HG03097 (cell line): ENCODE results near the gene CALML6.

Experiments used
- ATAC-seq: cut with Tn5 transposase; IDR thresholded peaks from one replicate; pipeline ENCODE4 v1.9.1; 2021; ENCODE audit not compliant: unreplicated experiment, low FRiP score

Gene CALML6

GRCh38 chr1:1891349-1892078 lies 23.5 kb upstream of the CALML6 start:
- ATAC-seq: no peak

GRCh38 chr1:1892079-1892762 lies 22.8 kb upstream of the CALML6 start:
- ATAC-seq: no peak

GRCh38 chr1:1892763-1893120 lies 22.3 kb upstream of the CALML6 start:
- ATAC-seq: no peak

GRCh38 chr1:1893291-1893985 lies 21.6 kb upstream of the CALML6 start:
- no peak for ATAC-seq

- ATAC-seq: no peak
These were observed 21.1 kb upstream of the CALML6 start for GRCh38 chr1:1893997-1894353.

- no peak for ATAC-seq
These were observed 20.6 kb upstream of the CALML6 start for GRCh38 chr1:1894354-1895059.

GRCh38 chr1:1895060-1895418 lies 20.0 kb upstream of the CALML6 start:
- no peak for ATAC-seq

- ATAC-seq: no peak
These were observed 19.4 kb upstream of the CALML6 start for GRCh38 chr1:1895456-1896336.

GRCh38 chr1:1898246-1898933 lies 16.7 kb upstream of the CALML6 start:
- ATAC-seq: no peak

GRCh38 chr1:1899266-1899966 lies 15.6 kb upstream of the CALML6 start:
- ATAC-seq: no peak

- ATAC-seq: no peak
These were observed 15.1 kb upstream of the CALML6 start for GRCh38 chr1:1899967-1900327.

GRCh38 chr1:1900883-1901640 lies 14.0 kb upstream of the CALML6 start:
- no peak for ATAC-seq

GRCh38 chr1:1901641-1902294 lies 13.3 kb upstream of the CALML6 start:
- no peak for ATAC-seq

GRCh38 chr1:1903224-1903623 lies 11.8 kb upstream of the CALML6 start:
- no peak for ATAC-seq

- no peak for ATAC-seq
These were observed 8.6 kb upstream of the CALML6 start for GRCh38 chr1:1906185-1907097.

- ATAC-seq: no peak
These were observed 7.8 kb upstream of the CALML6 start for GRCh38 chr1:1907098-1907736.

GRCh38 chr1:1908506-1908791 lies 6.6 kb upstream of the CALML6 start:
- ATAC-seq: no peak
